ENCODE measurements around the gene ALPK1.
A peak's percentile ranks its signal among the peaks of the same experiment; 100 is the strongest.

Gene ALPK1

GRCh38 chr4:112284662-112285411, 12.3 kb upstream of the ALPK1 start:
- Histone ChIP-seq H3K27me3 (ENCODE audit: insufficient read depth, insufficient read length) (peaks cover 19% of the 10 kb centered on the region), H3K4me3 (ENCODE audit: insufficient read length, low read depth) (peak overlapping the region; percentile 70), H3K9me3 (ENCODE audit: insufficient read depth, low read length) (no peaks in the 10 kb centered on the region), H3K9ac (ENCODE audit: insufficient read length, low read depth) (peak overlapping the region; percentile 88), H3K4me1 (ENCODE audit: insufficient read depth, insufficient read length) (no peaks in the 10 kb centered on the region), H3K36me3 (ENCODE audit: insufficient read depth, insufficient read length, low read length) (no peaks in the 10 kb centered on the region)
- no peak for DNase-seq (ENCODE audit: low read depth, low spot score)
- TF ChIP-seq ZNF274 (IDR thresholded peaks at IDR 0.05; ENCODE audit: low read depth, low read length) (no peak), SUZ12 (IDR thresholded peaks at IDR 0.05; ENCODE audit: extremely low read depth, insufficient read depth, insufficient read length) (no peak), YY1 (IDR thresholded peaks at IDR 0.05; ENCODE audit: insufficient read depth, insufficient read length) (no peak)

GRCh38 chr4:112287258-112287989, 9.7 kb upstream of the ALPK1 start:
- TF ChIP-seq SUZ12 (IDR thresholded peaks at IDR 0.05; ENCODE audit: extremely low read depth, insufficient read depth, insufficient read length), result no peak
- no peak for TF ChIP-seq YY1 (IDR thresholded peaks at IDR 0.05; ENCODE audit: insufficient read depth, insufficient read length)
- no peak for TF ChIP-seq ZNF274 (IDR thresholded peaks at IDR 0.05; ENCODE audit: low read depth, low read length)
- H3K4me3 ChIP-seq (ENCODE audit: insufficient read length, low read depth), result no peak overlapping the region
- no peaks in the 10 kb centered on the region for H3K9me3 ChIP-seq (ENCODE audit: insufficient read depth, low read length)
- no peaks in the 10 kb centered on the region for H3K36me3 ChIP-seq (ENCODE audit: insufficient read depth, insufficient read length, low read length)
- H3K9ac ChIP-seq (ENCODE audit: insufficient read length, low read depth), result no peak overlapping the region
- no peaks in the 10 kb centered on the region for H3K4me1 ChIP-seq (ENCODE audit: insufficient read depth, insufficient read length)
- H3K27me3 ChIP-seq (ENCODE audit: insufficient read depth, insufficient read length), result peaks cover 19% of the 10 kb centered on the region
- DNase-seq (ENCODE audit: low read depth, low spot score), result no peak

- no peak overlapping the region for H3K9ac ChIP-seq (ENCODE audit: insufficient read length, low read depth)
- H3K9me3 ChIP-seq (ENCODE audit: insufficient read depth, low read length), result no peaks in the 10 kb centered on the region
- H3K4me3 ChIP-seq (ENCODE audit: insufficient read length, low read depth), result no peak overlapping the region
- H3K27me3 ChIP-seq (ENCODE audit: insufficient read depth, insufficient read length), result peaks cover 19% of the 10 kb centered on the region
- TF ChIP-seq SUZ12 (IDR thresholded peaks at IDR 0.05; ENCODE audit: extremely low read depth, insufficient read depth, insufficient read length), result no peak
- no peak for TF ChIP-seq ZNF274 (IDR thresholded peaks at IDR 0.05; ENCODE audit: low read depth, low read length)
- no peak for TF ChIP-seq YY1 (IDR thresholded peaks at IDR 0.05; ENCODE audit: insufficient read depth, insufficient read length)
- H3K4me1 ChIP-seq (ENCODE audit: insufficient read depth, insufficient read length), result no peaks in the 10 kb centered on the region
- no peaks in the 10 kb centered on the region for H3K36me3 ChIP-seq (ENCODE audit: insufficient read depth, insufficient read length, low read length)
- no peak for DNase-seq (ENCODE audit: low read depth, low spot score)
These were observed 8.7 kb upstream of the ALPK1 start for GRCh38 chr4:112288455-112288854.

GRCh38 chr4:112289407-112290253, 7.5 kb upstream of the ALPK1 start:
- DNase-seq (ENCODE audit: low read depth, low spot score), result no peak
- TF ChIP-seq YY1 (IDR thresholded peaks at IDR 0.05; ENCODE audit: insufficient read depth, insufficient read length), result no peak
- TF ChIP-seq ZNF274 (IDR thresholded peaks at IDR 0.05; ENCODE audit: low read depth, low read length), result no peak
- TF ChIP-seq SUZ12 (IDR thresholded peaks at IDR 0.05; ENCODE audit: extremely low read depth, insufficient read depth, insufficient read length), result no peak
- no peak overlapping the region for H3K4me3 ChIP-seq (ENCODE audit: insufficient read length, low read depth)
- H3K36me3 ChIP-seq (ENCODE audit: insufficient read depth, insufficient read length, low read length), result no peaks in the 10 kb centered on the region
- H3K27me3 ChIP-seq (ENCODE audit: insufficient read depth, insufficient read length), result peaks cover 19% of the 10 kb centered on the region
- H3K9me3 ChIP-seq (ENCODE audit: insufficient read depth, low read length), result no peaks in the 10 kb centered on the region
- H3K4me1 ChIP-seq (ENCODE audit: insufficient read depth, insufficient read length), result no peaks in the 10 kb centered on the region
- no peak overlapping the region for H3K9ac ChIP-seq (ENCODE audit: insufficient read length, low read depth)

- H3K27me3 ChIP-seq (ENCODE audit: insufficient read depth, insufficient read length), result peaks cover 13% of the 10 kb centered on the region
These were observed 6.8 kb upstream of the ALPK1 start for GRCh38 chr4:112290341-112290740.

GRCh38 chr4:112299721-112300120, 2.6 kb downstream of the ALPK1 start:
- Histone ChIP-seq H3K9me3 (ENCODE audit: insufficient read depth, low read length) (no peaks in the 10 kb centered on the region), H3K27me3 (ENCODE audit: insufficient read depth, insufficient read length) (no peaks in the 10 kb centered on the region), H3K4me3 (ENCODE audit: insufficient read length, low read depth) (no peak overlapping the region), H3K9ac (ENCODE audit: insufficient read length, low read depth) (no peak overlapping the region), H3K4me1 (ENCODE audit: insufficient read depth, insufficient read length) (no peaks in the 10 kb centered on the region), H3K36me3 (ENCODE audit: insufficient read depth, insufficient read length, low read length) (no peaks in the 10 kb centered on the region)
- DNase-seq (ENCODE audit: low read depth, low spot score), result no peak
- no peak for TF ChIP-seq ZNF274 (IDR thresholded peaks at IDR 0.05; ENCODE audit: low read depth, low read length)
- no peak for TF ChIP-seq YY1 (IDR thresholded peaks at IDR 0.05; ENCODE audit: insufficient read depth, insufficient read length)
- TF ChIP-seq SUZ12 (IDR thresholded peaks at IDR 0.05; ENCODE audit: extremely low read depth, insufficient read depth, insufficient read length), result no peak

More at GRCh38 chr4:112290341-112290740, 6.8 kb upstream of the ALPK1 start:
- TF ChIP-seq ZNF274 (IDR thresholded peaks at IDR 0.05; ENCODE audit: low read depth, low read length) (no peak), YY1 (IDR thresholded peaks at IDR 0.05; ENCODE audit: insufficient read depth, insufficient read length) (no peak), SUZ12 (IDR thresholded peaks at IDR 0.05; ENCODE audit: extremely low read depth, insufficient read depth, insufficient read length) (no peak)
- DNase-seq (ENCODE audit: low read depth, low spot score), result no peak
- Histone ChIP-seq H3K9ac (ENCODE audit: insufficient read length, low read depth) (no peak overlapping the region), H3K9me3 (ENCODE audit: insufficient read depth, low read length) (no peaks in the 10 kb centered on the region), H3K36me3 (ENCODE audit: insufficient read depth, insufficient read length, low read length) (no peaks in the 10 kb centered on the region), H3K4me1 (ENCODE audit: insufficient read depth, insufficient read length) (no peaks in the 10 kb centered on the region), H3K4me3 (ENCODE audit: insufficient read length, low read depth) (no peak overlapping the region)

All from NT2/D1 (cell line).